Endodermal cell (in vitro differentiated cells): ENCODE measurements around the gene OBSL1. TPM values are rescaled to one million over a fixed set of nuclear protein-coding genes. Genes with fewer than 3 reads are reported as not detected.

Experiments
- DNase-seq: peaks from one replicate; pipeline ENCODE4 v3.0.0-alpha.2; 2017
- H3K27ac ChIP-seq: 2 replicates; pipeline ENCODE4 v1.5.1; 2013; ENCODE audit warnings: mild to moderate bottlenecking, low read depth, low read length, moderate library complexity
- H3K27me3 ChIP-seq: 2 replicates; pipeline ENCODE4 v1.6.1; 2013; ENCODE audit warnings: mild to moderate bottlenecking, low read length, moderate library complexity; ENCODE audit not compliant: insufficient read depth, control insufficient read depth, poor library complexity, severe bottlenecking
- H3K36me3 ChIP-seq: 2 replicates; pipeline ENCODE4 v1.7.0; 2013; ENCODE audit warnings: mild to moderate bottlenecking, low read length, moderate library complexity; ENCODE audit not compliant: control insufficient read depth, insufficient read depth
- H3K4me1 ChIP-seq: one replicate; pipeline ENCODE4 v1.7.0; 2013; ENCODE audit warnings: low read length; ENCODE audit not compliant: control insufficient read depth, insufficient read depth
- H3K4me3 ChIP-seq: 2 replicates; pipeline ENCODE4 v1.5.1; 2013; ENCODE audit warnings: mild to moderate bottlenecking, low read length, moderate library complexity
- H3K9ac ChIP-seq: 2 replicates; pipeline ENCODE4 v1.6.1; 2013; ENCODE audit warnings: mild to moderate bottlenecking, low read length, moderate library complexity; ENCODE audit not compliant: poor library complexity, severe bottlenecking; ENCODE audit errors: extremely low read depth
- H3K9me3 ChIP-seq: 2 replicates; pipeline ENCODE4 v1.6.1; 2013; ENCODE audit warnings: mild to moderate bottlenecking, low read length, moderate library complexity; ENCODE audit not compliant: control insufficient read depth
- H3K27ac Mint-ChIP-seq: 2 replicates; pipeline ENCODE4 v1.8.0; 2020; ENCODE audit warnings: mixed read lengths
- H3K27me3 Mint-ChIP-seq: 2 replicates; pipeline ENCODE4 v1.8.0; 2021; ENCODE audit warnings: mild to moderate bottlenecking, mixed read lengths; ENCODE audit not compliant: insufficient read depth
- H3K36me3 Mint-ChIP-seq: 2 replicates; pipeline ENCODE4 v1.8.0; 2020; ENCODE audit warnings: low read depth, mixed read lengths
- H3K4me1 Mint-ChIP-seq: 2 replicates; pipeline ENCODE4 v1.8.0; 2020; ENCODE audit warnings: mixed read lengths
- H3K4me3 Mint-ChIP-seq: 2 replicates; pipeline ENCODE4 v1.8.0; 2020; ENCODE audit warnings: mild to moderate bottlenecking, moderate library complexity, mixed read lengths
- H3K9me3 Mint-ChIP-seq: 2 replicates; pipeline ENCODE4 v1.8.0; 2020; ENCODE audit warnings: mild to moderate bottlenecking, mixed read lengths
- WGBS, 2 experiments: methylation state at CpG; one replicate each; pipeline versions ENCODE4 v1.1.5 to v1.1.7; 2013; ENCODE audit warnings: missing lambda C conversion rate in 2 of 2, mixed read lengths in 1 of 2; ENCODE audit not compliant: insufficient coverage in 1 of 2, insufficient read length in 1 of 2; 5-methylcytosine and 5-hydroxymethylcytosine counted together
- total RNA-seq, 2 donors: library from RNA; stranded (reverse); fragmentation: NEBNext Ultra II Directional in 1 of 2; extraction: Animal tissue kit (Norgen Biotek cat#: 25700) in 1 of 2; gene quantifications; 2 replicates in 1 of 2; 3 replicates in 1 of 2; pipeline ENCODE4 v1.2.1, GENCODE V29; 2021
- TF ChIP-seq, protein P1 (sequence below): fragments of 200-600 bp; sonication (generic); conservative IDR thresholded peaks from 2 replicates; pipeline ENCODE4 v1.5.0; 2021; ENCODE audit warnings: antibody characterized with exemption, mild to moderate bottlenecking

The OBSL1 gene
- total RNA-seq, 2 donors from 2014 or later, result 156 to 162 TPM

- Histone ChIP-seq H3K9me3 (no peaks in the 10 kb centered on the region), H3K4me1 (peaks cover 28% of the 10 kb centered on the region), H3K27ac (no peak overlapping the region), H3K9ac (no peak overlapping the region), H3K4me3 (no peak overlapping the region), H3K27me3 (peaks cover 21% of the 10 kb centered on the region), H3K36me3 (no peaks in the 10 kb centered on the region)
- TF ChIP-seq, protein P1, sequence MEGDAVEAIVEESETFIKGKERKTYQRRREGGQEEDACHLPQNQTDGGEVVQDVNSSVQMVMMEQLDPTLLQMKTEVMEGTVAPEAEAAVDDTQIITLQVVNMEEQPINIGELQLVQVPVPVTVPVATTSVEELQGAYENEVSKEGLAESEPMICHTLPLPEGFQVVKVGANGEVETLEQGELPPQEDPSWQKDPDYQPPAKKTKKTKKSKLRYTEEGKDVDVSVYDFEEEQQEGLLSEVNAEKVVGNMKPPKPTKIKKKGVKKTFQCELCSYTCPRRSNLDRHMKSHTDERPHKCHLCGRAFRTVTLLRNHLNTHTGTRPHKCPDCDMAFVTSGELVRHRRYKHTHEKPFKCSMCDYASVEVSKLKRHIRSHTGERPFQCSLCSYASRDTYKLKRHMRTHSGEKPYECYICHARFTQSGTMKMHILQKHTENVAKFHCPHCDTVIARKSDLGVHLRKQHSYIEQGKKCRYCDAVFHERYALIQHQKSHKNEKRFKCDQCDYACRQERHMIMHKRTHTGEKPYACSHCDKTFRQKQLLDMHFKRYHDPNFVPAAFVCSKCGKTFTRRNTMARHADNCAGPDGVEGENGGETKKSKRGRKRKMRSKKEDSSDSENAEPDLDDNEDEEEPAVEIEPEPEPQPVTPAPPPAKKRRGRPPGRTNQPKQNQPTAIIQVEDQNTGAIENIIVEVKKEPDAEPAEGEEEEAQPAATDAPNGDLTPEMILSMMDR, result no peak
- Mint-ChIP-seq H3K4me1 (peaks cover 40% of the 10 kb centered on the region), H3K9me3 (no peaks in the 10 kb centered on the region), H3K4me3 (no peak overlapping the region), H3K27me3 (peaks cover 42% of the 10 kb centered on the region), H3K27ac (no peak overlapping the region), H3K36me3 (no peaks in the 10 kb centered on the region)
- DNase-seq, result no peak
- 88% methylated on average over 2 of the region's 2 CpGs; no CpG with 5 or more reads in 1 of the 2 experiments for WGBS, 2 experiments
Observed at GRCh38 chr2:219524817-219525216, 46.5 kb downstream of the OBSL1 start.

DNA sequence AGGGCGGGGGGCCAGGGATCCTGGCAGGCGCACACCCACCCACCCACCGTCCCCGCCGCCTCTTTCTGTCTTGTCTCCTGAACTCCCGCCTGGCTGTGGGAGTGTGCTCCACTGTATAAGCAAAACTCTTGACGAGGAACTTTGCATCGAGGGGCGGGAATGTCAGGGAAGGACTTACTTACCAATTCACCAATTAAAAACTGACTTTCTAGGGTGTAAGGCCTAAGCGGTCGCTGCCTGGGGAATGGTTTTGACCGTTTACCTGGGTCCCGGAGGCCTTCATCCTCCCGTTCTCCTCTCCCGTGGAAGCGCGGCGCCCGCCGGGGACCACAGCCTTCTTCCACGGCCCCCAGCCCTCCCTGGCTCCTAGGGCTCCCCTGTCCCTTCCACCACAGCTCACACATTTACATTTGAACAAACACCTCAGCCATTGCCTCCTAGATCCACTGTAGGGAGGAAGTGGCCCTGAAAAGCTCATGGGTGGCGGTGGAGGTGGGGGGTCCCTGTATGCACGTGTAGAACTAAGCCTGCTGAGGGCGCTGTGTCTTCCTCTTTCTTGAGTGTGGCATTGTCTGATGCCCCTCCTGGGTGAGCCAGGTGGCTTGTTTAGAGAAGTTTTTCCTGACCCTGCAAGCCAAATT, 48.2 kb downstream of the OBSL1 start:
- Histone ChIP-seq H3K4me3 (no peak overlapping the region), H3K27ac (no peak overlapping the region), H3K9ac (no peak overlapping the region), H3K27me3 (peaks cover 4% of the 10 kb centered on the region), H3K4me1 (peaks cover 24% of the 10 kb centered on the region), H3K9me3 (no peaks in the 10 kb centered on the region), H3K36me3 (no peaks in the 10 kb centered on the region)
- H3K27me3 Mint-ChIP-seq, result peaks cover 35% of the 10 kb centered on the region
- no peak overlapping the region for H3K27ac Mint-ChIP-seq
- no peaks in the 10 kb centered on the region for H3K36me3 Mint-ChIP-seq
- TF ChIP-seq, protein P1, result peak; percentile 70
- no peaks in the 10 kb centered on the region for H3K9me3 Mint-ChIP-seq
- peaks cover 43% of the 10 kb centered on the region for H3K4me1 Mint-ChIP-seq
- peak overlapping the region; percentile 50 for H3K4me3 Mint-ChIP-seq
- 20 to 38% methylated on average over 2 to 24 of the region's 24 CpGs for WGBS, 2 experiments
- peak; percentile 83 for DNase-seq

DNA sequence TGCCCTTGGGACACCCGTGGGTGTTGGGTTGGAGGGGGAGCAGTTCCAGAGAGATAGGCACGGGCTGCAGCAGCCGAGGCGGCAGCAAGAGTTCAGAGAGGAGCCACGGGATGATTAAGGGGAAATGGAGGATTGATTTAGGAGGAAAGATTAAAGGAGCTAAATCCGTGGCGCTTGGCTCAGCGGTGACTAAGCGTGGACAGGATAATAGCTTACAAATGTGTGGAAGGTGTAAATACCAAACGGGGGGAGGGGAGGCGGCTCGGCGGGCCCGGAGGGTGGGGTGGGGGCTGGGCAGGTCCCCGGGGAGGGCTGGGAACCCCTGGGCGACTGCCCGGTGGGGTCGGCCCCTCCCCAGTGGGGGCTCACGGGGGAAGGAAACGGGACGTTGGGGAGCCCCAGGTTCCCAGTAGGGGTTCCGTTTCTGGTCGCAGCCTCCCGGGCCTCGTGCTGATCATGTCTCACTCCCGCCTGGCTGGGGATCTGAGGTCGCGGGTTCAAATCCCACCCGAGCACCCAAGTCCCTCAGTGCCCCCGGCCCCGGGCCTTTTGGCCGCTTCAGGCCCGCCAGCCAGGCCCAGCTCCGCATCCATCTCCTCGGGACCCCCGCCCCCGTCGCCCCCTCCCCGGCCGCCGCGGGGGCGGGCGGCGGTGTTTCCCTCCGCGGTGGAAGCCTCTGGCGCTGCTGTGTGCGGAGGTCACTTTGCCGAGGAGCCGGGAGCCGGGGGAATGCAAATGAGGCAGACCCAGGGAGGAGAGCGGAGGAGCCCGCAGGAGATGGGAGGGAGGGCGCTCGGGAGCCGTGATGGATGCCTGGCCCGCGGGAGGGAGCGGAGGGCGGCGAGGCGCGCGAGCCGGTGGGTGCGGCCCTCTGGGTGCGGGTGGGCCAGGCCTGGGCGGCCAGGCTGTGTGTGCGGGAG, 49.0 kb downstream of the OBSL1 start:
- no peaks in the 10 kb centered on the region for H3K9me3 ChIP-seq
- peaks cover 23% of the 10 kb centered on the region for H3K4me1 ChIP-seq
- H3K9ac ChIP-seq, result no peak overlapping the region
- Mint-ChIP-seq H3K27ac (peak overlapping the region; percentile 59), H3K36me3 (no peaks in the 10 kb centered on the region), H3K9me3 (no peaks in the 10 kb centered on the region), H3K4me1 (peaks cover 42% of the 10 kb centered on the region), H3K27me3 (peaks cover 35% of the 10 kb centered on the region), H3K4me3 (peak overlapping the region; percentile 50)
- H3K4me3 ChIP-seq, result no peak overlapping the region
- H3K27ac ChIP-seq, result no peak overlapping the region
- TF ChIP-seq, protein P1, result no peak
- H3K36me3 ChIP-seq, result no peaks in the 10 kb centered on the region
- H3K27me3 ChIP-seq, result peaks cover 7% of the 10 kb centered on the region
- WGBS, 2 experiments, result 11% methylated on average over 31 to 70 of the region's 70 CpGs
- peak; percentile 93 for DNase-seq
